ENCODE data around the gene TTBK2.
"Not testable (repeated sequence)": the region's sequence is repeated elsewhere in the genome, so short reads cannot be mapped to it uniquely, and the experiment has no call there.

The TTBK2 gene

DNA sequence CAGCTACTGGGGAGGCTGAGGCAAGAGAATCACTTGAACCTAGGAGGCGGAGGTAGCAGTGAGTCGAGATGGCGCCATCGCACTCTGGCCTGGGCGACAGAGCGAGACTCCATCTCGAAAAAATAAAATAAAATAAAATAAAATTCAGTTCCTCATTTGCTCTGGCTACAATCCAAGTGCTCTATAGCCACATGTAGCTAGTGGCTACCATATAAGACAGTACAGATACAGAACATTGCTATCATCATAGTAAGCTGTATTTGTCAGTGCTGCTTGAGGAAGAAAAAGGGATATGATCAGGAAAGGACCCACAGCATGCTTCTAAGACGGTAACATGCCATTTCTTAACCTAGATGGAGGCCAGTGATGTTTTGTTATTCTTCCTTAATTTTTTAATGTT is 95.0 kb downstream of the TTBK2 start:
- no peak for DNase-seq (ENCODE audit: low read depth)

DNA sequence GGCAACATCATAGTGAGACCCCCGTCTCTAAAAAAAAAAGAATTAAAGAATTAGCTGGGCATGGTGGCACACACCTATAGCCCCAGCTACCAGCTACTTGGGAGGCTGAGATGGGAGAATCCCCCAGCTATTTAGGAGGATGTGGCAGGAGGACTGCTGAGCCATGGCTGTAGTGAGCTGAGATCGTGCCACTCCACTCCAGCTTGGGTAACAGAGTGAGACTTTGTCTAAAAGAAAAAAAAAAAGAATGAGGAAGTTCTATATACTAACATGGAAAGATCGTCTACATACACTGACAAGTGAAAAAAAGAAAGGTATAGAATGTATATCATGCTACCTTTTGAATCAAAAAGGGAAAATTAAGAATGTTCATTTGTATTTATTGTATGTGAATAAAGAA is 99.8 kb downstream of the TTBK2 start:
- DNase-seq (ENCODE audit: low read depth) = no peak

DNA sequence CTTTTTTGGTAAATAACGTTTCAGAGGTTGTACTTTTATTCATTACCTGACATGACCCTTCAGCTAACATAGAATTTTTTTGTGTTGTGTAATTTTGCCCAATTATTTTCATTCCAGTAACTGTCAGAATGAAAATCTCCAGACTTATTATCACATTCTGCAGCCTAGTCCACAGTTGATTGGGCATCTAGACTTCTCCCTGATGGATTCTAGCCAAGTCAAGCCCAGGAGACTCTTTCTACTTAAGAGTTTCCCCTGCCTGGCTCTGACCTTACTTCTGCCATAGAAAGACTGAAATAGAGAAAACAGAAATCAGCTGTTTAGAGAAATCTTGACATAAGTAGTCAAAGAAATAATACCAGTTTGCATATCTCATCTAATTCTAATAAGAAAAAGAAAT is 100.8 kb downstream of the TTBK2 start:
- no peak for DNase-seq (ENCODE audit: low read depth)

DNA sequence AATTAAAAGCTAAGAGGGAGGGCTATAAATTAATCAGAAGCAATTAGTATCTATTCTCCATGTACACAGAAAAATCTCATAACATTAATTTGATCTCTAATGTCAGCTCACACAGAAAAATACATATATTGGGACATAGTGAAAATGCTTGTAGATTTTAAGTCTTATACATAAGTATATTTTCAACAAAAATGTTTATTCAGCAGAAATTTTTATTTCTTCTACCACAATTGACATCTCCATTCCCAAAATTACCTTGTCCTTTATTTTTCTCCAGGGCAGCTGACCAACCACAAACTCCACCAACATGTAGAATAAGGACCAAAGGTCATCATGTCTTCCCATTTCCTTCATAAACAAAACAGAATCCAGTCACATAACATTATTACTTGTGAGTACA is 109.1 kb downstream of the TTBK2 start:
- no peak for DNase-seq (ENCODE audit: low read depth)

DNA sequence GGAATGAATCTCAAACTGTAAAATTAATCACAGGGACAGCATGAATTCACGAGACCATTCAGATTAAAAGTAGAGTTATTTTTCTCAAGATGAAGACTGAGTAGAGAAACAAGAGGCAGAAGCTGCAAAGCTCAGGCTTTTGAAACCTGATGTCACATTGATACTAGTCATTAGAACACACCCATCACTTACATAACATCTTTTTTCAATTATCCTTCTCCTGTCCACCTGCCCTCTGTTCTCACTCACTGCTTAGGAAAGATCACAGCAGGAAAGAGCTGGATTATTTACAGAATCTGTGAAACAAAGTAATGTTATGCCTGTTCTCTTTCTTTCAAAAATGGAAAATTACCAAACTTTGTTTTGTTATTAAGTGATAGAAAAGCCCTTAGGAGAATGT is 111.7 kb downstream of the TTBK2 start:
- no peak for DNase-seq (ENCODE audit: low read depth)

DNA sequence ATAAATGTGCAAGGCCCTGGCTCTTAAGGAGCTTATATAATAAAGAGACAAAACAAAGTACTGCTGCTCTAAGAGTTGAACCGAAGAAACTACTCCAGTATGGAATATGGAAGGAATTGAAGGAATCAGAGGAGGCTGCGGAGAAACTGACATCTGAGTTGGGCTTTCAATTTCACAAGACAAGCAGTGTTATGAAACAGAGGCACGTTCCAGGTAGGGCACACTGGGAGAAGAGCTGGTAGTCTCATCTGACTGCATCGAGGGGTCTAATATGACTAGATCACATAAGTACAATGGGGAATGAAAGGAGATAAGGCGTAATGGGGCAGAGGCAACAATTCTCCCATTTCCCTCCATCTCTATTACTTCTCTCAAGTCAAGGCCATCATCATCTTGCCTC is 115.3 kb downstream of the TTBK2 start:
- no peak for DNase-seq (ENCODE audit: low read depth)

DNA sequence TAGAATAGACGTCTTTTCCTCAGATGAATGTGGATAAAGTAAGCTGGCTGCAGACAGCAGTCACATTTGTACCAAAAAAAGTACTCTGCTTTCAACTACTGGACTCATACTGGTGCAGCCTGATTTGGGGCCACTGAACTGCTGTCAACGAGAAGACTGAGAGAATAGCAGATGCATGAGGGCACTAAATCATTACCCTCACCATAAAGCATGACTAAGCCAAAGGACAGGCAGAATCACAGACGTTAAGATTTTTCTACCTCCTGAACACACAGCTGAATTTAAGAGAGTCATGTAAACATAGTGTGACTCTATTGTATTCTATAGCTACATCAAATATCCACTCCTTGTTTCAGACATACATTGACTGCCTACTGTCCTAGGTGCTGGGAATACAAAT is 115.8 kb downstream of the TTBK2 start:
- DNase-seq (ENCODE audit: low read depth) = no peak

DNA sequence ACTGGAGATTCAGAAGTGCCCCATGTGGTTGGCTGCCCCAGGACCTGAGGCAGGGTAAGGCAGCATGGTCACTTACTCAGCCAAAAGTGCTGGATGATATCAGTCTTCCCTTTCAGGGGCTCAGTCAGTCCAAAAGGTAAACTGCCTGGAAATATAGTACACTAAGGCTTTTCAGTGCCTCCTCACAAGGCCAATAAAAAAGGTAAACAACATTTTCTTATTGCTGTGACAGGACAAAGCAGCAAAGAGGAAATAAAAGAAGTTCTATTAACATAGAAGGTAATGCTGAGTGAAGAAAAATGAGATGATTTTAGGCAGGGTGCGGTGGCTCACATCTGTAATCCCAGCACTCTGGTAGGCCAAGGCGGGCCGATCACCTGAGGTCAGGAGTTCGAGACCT is 117.1 kb downstream of the TTBK2 start:
- DNase-seq (ENCODE audit: low read depth) = no peak

DNA sequence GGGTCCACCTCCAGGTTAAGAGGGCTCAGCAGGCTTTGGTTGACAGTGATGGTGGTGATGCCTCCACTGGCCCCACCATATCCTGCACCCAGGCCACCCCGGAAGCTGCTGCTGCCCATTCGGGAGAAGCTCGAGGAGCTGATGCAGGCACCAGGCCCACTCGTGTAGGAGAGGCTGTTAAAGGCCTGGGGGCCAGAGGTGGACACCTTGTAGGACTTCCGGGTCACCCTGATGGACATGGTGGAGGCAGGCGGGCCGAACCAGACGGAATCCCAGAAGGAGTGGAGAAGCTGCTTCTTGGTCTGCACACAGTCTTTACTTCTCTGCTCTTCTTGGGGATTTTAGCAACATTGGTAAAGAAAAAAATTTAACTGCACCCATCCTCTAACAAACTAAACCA is 118.4 kb downstream of the TTBK2 start:
- no peak for DNase-seq (ENCODE audit: low read depth)

DNA sequence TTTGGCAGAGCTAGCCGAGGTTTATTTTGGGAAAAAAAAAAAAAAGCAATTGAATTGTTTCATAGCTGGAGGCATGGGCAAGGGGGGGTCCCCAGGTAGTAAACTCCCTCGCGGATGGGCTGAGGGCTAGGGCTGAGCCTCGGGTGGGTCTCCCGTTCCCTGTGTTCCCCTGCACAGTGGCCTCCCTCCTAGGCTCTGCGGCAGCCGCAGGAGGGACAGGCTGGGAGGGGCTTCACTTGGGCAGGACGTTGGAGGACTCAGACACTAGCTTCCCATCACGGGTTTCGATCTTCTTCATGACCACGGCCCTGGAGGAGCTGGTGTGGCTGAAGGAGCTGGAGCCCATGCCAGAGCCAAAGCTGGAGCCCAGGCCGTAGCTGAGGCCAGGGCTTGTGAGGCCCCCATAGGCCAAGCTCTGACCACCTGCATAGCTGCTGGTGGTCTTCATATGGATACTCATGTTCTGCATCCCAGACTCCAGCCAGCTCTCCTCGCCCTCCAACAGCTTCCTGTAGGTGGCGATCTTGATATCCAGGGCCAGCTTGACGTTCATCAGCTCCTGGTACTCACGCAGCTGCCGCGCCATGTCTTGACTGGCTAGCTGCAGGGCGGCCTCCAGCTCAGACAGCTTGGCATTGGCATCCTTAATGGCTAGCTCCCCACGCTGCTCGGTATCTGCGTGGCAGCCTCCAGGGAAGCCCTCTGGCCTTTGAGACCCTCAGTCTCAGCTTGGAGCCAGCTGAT is 119.7 kb downstream of the TTBK2 start:
- DNase-seq (ENCODE audit: low read depth) = no peak

DNA sequence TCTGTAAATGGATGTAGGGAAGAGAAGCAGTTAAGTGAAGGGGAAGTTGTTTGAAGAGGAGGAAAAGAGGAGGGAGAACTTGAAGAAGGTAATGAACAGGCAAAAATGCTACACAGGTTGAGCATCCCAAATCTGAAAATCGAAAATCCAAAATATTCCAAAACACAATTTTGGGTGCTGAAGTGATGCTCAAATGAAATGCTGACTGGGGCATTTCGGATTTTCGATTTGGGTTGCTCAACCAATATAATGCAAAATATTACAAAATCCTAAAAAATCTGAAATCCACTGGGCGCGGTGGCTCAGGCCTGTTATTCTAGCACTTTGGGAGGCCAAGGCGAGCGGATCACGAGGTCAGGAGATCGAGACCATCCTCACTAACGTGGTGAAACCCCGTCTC is 121.8 kb downstream of the TTBK2 start:
- no peak for DNase-seq (ENCODE audit: low read depth)

DNA sequence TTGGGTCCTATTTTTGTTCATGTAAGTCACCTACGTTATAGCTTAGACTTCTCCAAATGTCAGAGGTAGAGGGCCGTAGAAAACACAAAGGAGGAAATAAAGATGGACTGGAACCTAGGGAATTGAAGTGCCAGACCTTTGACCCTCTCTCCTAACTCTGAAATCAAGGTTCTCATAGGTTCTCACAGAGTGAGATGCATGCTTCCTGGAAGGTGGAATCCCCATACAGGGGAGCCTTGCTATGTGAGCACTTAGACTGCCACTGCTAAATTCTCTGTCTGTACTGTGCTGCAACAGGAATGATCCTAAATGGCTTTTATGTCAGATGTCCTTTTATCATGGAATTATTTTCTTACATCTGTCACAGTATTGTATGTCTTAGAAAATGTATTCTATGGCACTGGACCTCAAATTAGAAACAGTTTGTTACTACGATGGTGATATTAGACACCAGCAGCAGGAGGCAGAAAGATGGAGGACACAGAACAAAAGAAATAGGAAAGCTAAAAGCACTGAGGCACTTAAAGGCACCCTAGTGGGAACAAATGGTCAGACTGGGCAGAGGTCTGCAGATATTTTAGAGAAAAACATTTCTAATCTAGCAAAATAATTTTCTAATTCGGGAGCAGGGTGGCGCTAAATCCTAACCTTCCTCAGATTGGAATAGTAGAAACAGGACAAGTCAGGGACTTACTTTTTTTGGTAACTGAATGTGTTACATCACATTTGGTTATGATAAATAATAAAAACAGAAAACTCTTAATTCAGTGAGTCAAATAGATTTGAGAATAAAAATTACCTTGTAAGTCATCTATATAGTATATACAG is 123.4 kb downstream of the TTBK2 start:
- no peak for DNase-seq (ENCODE audit: low read depth)

DNA sequence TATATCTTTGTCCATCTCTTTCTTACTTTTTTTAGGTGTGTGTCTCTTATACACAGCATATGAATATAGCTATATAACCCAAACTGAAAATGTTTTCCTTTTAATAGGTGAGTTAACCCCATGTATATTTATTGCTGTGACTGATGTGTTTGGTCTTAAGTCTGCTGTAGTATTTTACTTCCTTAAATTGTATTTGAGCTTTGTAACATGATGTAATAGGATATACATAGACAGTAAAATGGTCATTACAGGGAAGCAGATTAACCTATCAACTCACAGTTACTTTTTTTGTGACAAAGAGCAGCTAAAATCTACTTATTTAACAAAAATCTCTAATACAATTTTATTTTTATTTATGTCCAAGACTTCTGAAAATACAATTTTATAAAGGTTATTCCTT is 131.9 kb downstream of the TTBK2 start:
- DNase-seq (ENCODE audit: low read depth) = no peak

DNA sequence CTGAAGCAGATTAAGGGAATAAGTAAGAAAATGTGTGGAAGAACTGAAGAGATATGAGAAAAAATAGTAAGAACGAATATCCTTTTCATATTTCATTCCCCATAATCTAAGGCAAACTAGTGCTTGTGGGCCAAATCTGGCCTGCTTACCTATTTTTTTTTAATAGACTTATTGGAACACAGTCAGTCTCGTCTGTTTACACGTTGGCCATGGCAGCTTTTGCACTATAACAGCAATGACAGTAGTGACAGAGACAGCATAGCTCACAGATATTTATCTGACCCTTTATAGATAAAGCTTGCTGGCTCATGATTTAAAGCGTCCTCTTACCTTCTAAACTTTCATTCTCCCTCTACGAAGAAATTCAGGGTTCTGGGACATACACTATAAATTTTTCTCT is 133.6 kb downstream of the TTBK2 start:
- DNase-seq (ENCODE audit: low read depth) = no peak

DNA sequence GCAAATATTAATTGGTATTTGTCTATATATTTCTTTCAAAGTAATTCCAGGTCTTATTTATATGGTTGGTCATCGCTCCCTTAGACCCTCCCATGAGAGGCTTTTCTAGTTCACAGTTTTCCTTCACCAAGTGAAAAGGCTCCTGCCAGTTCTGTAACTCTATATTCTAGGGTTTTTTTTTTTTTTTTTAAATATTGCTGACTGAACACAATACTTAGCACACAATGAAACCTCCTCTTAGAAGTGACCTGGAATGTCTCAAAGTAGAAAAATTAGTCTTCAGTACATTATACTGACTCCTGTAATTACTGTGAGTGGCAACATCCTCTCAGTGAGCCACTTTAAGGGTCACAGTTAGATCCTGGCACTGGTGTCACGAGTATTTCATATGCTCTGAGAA is 135.0 kb downstream of the TTBK2 start:
- DNase-seq (ENCODE audit: low read depth) = no peak

DNA sequence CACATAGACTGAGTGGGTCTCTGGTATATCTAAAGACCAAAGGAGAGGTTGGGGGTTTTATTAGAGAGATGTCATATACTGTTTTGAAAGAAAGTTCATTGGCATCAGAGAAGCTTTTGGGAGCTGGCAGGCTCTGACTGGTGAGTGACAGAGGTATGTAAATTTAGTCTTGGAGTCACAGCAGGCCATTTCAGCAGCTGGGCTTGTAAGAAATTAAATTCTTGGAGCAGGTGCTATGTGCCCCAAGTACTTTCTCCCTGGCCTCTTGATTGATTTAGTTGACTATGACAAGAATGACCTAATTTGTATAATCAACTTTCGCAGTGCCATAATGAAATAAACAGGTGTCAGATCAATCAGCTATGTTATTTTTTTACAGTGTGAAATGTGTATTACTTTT is 135.9 kb downstream of the TTBK2 start:
- no peak for DNase-seq (ENCODE audit: low read depth)

DNA sequence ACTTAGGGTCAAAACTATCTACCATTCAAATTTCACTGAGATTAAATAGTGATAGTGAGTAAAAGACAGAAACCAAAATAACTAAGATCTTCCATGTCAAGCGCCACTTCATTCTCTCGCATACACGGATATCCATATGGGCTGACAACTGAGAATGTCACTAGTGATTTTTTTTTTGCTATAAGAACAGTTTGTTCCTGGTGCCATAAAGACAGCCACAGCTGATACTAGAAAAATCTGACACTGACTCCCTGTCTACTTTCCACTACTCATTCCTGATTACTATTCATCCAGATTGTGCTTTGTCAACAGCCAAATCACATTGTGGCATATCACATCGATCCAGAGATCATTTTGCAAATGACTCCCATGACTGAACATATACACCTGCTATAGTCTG is 137.9 kb downstream of the TTBK2 start:
- no peak for DNase-seq (ENCODE audit: low read depth)

DNA sequence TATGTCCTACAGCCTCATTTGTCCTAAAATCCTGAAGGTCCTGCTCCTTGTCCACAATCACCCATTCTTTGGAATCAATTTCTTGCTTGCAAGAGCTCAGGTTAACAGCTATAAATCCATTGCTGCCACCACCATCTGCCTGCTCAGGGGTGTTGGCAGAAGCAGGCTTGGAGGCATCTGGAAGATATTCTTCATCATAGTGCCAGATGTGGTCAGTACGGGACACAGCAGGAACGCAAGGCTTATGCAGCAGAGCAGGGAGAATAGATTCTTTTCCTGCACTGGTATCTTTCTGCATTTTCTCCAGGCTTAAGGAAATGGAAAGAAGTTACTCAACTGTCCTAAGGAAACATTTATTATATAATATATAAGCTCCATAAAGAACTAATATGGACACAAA is 145.2 kb downstream of the TTBK2 start:
- DNase-seq (ENCODE audit: low read depth) = no peak

DNA sequence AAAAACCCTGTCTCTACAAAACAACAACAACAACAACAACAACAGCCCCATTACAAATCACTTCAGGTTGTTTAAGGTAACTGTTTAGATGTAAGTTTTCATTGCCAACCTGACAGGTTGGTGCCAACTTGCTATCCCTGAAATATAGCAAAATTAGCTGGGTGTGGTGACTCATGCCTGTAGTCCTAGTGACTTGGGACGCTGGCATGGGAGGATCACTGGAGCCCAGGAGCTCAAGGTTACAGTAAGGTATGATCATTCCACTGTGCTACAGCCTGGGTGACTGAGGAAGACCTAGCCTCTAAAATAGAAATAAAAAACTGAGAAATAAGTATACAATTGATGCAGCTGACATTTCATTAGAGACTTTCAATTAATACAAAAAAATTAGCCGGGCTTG is 147.7 kb downstream of the TTBK2 start:
- DNase-seq (ENCODE audit: low read depth) = no peak

DNA sequence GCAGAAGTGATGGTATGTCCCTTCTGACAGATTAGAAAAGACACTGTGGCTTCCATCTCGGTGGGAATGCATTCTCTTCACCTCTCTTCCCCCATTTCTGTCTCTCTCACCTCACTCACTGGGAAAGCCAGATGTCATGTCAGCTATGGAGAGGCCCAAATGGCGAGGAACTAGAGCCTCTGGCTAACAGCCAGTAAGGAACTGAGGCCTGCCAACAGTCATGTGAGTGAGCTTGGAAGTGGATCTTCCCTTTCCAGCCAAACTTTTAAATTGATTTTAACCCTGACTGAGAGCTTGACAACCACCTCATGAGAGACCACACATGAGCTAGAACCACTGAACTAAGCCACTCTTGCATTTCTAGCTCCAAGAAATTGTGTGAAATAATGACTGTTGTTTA is 148.4 kb downstream of the TTBK2 start:
- no peak for DNase-seq (ENCODE audit: low read depth)

DNA sequence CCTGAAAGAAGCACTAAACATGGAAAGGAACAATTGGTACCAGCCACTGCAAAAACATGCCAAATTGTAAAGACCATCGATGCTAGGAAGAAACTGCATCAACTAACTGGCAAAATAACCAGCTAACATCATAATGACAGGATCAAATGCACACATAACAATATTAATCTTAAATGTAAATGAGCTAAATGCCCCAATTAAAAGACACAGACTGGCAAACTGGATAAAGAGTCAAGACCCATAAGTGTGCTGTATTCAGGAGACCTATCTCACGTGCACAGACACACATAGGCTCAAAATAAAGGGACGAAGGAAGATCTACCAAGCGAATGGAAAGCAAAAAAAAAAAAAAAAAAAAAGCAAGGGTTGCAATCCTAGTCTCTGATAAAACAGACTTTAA is 154.5 kb downstream of the TTBK2 start:
- not testable (repeated sequence) for DNase-seq (ENCODE audit: low read depth)

DNA sequence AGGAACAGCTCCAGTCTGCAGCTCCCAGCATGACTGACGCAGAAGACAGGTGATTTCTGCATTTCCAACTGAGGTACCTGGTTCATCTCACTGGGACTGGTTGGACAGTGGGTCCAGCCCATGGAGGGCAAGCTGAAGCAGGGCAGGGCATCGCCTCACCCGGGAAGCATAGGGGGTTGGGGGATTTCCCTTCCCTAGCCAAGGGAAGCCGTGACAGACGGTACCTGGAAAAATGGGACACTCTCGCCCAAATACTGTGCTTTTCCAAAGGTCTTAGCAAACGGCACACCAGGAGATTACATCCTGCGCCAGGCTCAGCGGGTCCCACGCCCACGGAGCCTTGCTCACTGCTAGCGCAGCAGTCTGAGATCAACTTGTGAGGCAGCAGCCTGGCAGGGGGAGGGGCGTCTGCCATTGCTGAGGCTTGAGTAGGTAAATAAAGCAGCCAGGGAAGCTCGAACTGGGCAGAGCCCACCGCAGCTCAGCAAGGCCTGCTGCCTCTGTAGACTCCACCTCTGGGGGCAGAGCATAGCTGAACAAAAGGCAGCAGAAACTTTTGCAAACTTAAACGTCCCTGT is 156.3 kb downstream of the TTBK2 start:
- DNase-seq (ENCODE audit: low read depth) = not testable (repeated sequence)

DNA sequence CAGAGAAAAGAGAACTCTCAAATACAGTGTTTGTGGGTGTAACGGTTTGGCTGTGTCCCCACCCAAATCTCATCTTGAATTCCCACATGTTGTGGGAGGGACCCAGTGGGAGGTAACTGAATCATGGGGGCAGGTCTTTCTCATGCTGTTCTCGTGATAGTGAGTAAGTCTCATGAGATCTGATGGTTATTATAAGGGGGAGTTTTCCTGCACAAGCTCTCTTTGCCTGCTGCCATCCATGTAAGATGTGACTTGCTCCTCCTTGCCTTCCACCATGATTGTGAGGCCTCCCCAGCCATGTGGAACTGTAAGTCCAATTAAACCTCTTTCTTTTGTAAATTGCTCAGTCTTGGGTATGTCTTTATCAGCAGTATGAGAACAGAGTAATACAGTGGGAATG is 158.8 kb downstream of the TTBK2 start:
- DNase-seq (ENCODE audit: low read depth) = not testable (repeated sequence)

Data from activated T-helper 1 cell treated with Interleukin-2 at 50 U/mL for 16 hours (primary cell).